HG02973 (cell line): Measurements from ENCODE around the gene STX8.
"Not testable (repeated sequence)": the region's sequence is repeated elsewhere in the genome, so short reads cannot be mapped to it uniquely, and the experiment has no call there.

ENCODE experiments used
- ATAC-seq: cut with Tn5 transposase; IDR thresholded peaks from one replicate; pipeline ENCODE4 v1.9.1; 2021; ENCODE audit warnings: moderate library complexity; ENCODE audit not compliant: unreplicated experiment

Gene STX8

DNA sequence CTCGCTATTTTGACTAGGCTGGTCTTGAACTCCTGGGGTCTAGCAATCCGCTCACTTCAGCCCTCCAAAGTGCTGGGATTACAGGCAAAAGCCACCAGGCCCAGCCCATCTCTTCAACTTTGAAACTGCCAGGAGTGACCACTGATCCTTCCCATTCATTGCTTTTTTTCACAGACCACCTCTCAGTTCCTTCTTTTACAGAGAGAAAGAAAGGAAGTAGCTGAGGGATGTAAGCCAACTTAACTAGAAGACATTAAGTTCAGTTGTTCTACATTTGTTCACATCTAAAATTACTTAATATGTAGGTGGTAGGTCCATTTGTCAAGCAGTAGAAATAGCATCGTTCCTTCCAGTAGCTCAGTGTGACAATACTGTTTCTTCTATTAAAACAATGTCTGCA lies 219.8 kb downstream of the STX8 start:
- ATAC-seq = no peak

DNA sequence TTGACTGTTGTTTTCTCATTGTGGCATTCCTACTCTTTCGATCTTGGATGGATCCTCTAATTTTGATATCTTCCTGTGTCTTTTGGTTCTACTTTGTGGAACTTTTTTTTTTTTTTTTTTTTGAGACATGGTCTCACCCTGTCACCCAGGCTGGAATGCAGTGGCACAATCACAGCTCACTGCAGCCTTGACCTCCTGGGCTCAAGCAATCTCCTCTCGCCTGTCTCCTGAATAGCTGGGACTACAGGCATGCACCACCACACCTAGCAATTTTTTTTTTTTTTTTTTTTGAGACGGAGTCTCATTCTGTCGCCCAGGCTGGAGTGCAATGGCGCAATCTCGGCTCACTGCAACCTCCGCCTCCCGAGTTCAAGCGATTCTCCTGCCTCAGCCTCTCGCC lies 220.4 kb downstream of the STX8 start:
- not testable (repeated sequence) for ATAC-seq

DNA sequence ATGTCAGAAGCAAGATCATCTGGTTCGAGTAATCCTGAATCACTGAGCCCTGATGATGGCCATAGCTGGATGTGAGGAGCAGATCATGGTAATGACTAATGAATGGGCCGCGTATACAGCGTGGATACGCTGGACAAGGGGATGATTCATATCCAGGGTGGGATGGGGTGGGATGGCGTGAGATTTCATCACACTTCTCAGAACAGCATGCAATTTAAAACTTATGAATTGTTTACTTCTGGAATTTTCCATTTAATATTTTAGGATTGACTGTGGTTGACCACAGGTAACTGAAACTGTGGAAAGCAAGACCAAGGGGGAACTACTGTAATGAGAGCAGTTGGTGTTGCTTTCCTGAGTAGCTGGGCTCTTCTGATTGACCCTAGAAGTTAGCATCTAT lies 225.5 kb downstream of the STX8 start:
- ATAC-seq = no peak

DNA sequence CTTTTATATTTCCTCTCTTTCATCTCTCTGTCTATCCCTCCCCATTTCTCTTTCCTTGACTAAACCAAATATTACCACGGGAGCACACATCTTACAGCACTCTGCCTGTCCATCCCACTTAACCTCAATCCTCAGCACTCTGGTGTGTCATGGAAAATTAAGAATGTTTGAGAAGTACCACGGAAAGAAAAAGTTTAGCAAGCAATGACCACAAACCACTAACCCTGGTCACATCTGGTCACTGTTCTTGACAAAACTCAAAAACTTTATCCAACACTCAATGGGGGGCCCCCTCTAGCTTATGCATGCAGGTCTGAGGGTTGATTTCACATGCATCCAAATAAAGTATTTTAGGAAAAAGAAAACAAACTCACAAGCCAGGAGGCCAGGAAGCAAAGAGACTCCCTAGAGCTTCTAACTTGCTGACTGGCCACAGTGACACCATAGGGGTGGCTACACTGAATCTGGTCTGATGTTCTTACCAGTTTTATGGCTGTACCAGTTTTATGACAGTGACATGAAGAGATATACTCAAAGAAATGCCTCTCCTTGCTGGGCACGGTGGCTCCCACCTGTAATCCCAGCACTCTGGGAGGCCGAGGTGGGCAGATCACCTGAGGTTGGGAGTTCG lies 229.2 kb downstream of the STX8 start:
- no peak for ATAC-seq

DNA sequence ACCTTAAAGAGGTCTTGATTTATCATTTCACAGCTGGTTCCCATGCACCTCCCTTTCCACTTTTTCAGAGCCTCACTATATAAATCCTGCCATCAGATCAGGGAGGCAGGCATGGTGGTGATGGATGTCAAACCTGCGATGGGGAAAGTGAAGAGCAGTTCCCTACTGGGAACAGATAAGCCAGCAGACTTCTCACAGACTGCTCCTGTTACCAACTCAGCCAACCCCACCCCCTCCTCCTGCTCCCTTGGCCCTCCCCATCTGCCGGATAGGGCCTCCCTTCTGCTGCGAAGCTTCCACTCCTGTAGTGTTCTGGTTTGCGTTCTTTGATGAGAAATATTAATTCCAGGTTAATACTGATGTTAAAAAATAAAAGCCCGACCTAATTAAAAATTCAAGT lies 232.1 kb downstream of the STX8 start:
- ATAC-seq = no peak

DNA sequence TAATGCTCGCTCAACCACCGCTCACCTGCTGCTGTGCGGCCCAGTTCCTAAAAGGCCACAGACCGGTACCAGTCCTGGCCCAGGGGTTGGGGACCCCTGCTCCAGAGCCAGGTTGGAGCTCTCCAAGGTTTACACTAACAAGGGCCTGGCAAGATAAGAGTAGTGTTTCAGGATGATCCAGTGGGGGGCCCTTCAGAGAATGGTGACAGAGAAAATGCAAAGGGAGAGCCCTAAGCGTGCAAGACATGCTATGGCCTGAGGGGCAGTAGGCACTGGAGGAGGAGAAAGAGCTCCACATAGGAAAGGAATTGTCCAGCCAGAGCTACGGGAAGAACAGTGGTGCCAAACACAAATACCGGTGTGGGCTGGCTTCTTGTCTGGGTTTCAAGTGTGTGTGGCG lies 233.4 kb downstream of the STX8 start:
- no peak for ATAC-seq

DNA sequence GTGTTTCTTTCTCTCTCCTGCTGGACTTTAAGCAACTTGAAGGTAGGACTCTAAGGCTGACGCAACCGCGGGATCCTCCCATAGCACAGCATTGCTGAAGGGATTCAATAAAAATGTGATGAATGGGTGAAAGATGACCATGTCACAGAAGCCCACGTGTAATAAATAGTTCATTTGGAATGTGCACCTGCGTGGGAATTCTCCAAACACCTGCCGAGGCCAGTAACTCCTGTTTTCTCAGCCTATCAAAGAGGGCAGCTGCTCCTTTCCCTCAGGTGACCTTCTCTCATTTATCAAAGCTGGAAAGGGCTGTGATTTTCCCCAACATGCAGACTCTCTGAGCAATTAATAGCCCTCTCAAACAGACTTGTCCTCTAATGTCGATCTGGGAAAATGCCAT lies 235.7 kb downstream of the STX8 start:
- no peak for ATAC-seq

DNA sequence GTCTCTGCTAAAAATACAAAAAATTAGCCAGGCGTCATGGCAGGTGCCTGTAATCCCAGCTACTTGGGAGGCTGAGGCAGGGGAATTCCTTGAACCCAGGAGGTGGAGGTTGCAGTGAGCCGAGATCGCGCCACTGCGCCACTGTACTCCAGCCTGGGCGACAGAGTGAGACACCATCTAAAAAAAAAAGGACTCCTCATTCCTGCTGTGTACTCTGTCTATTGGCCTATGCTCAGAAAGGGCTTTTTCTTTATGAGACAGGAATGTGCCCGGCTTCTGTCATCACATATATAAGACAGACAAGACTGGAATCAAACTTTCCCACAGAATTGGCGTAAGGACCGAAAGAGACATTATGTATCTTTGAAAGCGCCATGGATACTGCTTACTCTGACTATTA lies 236.1 kb downstream of the STX8 start:
- not testable (repeated sequence) for ATAC-seq

DNA sequence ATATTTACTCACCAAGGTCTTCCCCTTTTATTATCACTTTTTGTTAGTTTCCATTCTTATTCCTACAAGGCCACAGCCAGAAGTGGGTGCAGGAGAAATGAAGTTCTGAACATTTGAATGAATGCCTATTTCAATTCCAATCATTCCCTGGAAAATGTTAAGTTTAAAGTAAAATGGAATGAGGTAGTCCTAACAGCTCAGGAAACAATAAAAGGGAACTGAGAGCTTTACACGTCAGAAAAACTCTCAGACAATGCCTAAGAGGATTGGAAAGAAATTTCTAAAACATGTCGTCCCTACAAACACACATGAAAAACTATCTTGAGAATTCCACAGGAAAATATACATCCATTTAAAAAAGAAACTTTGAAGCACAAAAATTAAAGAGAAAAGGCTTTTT lies 238.8 kb downstream of the STX8 start:
- ATAC-seq = no peak

DNA sequence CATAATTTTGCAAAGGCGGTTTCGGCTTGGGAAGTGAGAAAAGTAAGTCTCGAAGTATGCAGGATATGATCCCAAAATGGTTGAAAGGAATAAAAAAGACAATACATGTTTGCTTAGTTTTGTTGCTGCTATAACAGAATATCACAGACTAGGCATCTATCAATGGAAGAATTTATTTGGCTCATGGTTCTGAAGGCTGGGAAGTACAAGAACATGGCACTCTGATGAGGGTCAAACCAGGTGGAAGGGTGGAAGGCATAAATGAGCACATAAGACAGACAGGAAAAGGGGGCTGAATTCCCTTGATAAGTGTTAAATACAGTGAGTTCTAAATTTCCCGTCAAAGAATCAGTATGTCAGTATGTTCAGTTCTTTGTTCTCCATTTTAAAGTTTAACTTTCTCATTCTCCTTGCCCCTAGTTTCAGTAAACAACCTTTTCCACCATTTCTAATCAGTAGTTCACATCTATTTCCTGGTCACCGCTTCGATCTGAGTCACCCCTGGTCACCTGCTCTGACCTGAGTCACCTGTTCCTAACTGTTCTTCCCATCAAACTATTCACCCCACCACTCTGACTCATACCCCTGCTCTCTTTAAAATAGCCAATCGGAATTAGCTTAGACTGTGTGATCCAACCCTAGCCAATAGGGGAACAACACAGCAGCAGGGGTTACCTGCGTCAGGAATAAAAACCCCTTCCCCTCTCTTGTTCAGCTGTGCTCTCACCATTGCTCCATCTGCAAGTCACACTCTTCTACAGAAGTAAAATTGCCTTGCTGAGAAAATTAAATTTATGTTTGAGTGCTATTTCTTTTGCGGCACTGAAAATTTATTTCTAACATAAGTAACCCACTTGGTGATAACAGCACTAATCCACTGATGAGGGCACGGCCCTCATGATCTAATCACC lies 240.8 kb downstream of the STX8 start:
- ATAC-seq = no peak

DNA sequence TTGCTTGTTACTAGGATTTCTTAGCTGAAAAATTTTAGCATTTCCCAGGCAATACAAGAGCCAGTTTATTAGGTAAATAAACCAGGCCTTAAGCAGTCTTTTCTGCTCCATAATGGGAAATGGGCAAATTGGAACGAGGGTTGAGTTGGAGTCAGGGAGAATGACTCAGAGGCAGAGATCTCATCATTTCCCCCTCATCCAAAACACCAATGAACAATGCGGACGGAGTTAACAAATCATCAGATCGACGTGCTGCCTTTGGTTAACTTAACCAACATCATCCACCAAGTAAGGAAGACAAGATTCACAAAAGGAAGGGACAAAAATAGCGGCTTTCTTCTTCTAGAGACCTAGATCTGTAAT lies 243.5 kb downstream of the STX8 start:
- no peak for ATAC-seq

DNA sequence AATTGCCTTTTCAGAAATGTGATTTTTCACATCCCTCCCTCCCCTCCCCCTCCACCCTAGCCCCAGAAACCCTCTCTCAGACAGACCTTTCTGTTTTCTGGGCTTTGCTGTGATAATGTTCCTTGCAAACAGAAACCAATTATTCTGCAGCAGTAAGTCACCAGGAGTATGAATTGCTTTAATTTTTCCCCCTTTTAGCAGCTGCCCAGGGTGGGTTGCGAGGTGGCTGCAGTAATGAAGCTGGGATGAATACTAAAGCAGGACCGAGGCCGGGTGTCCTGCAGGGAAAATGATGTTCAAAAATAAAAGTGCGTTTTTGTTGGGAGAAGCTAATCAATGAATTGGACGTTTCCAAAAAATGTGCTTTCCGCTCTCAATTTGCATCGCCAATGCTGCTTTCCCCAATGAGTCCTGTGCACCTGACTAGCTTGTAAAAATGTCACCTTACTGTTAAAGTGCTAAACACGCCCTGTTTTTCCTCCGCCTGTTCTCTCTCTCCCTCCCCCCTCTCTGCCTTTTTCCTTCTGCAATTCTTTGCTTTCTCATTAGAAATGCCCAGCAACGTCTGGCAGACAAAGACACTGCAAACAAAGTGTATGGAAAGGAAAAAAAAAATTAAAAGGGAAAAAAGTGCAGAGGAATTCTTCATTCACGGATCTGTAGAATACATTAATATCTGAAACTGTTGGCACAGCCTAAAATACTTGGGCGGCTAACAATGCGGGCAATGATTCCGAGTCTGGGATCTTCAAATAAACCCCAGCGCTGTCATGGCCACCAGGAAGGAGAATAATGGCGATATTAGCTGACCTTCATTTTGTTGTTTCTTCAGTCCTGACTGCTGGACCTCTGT lies 244.1 kb downstream of the STX8 start:
- no peak for ATAC-seq

DNA sequence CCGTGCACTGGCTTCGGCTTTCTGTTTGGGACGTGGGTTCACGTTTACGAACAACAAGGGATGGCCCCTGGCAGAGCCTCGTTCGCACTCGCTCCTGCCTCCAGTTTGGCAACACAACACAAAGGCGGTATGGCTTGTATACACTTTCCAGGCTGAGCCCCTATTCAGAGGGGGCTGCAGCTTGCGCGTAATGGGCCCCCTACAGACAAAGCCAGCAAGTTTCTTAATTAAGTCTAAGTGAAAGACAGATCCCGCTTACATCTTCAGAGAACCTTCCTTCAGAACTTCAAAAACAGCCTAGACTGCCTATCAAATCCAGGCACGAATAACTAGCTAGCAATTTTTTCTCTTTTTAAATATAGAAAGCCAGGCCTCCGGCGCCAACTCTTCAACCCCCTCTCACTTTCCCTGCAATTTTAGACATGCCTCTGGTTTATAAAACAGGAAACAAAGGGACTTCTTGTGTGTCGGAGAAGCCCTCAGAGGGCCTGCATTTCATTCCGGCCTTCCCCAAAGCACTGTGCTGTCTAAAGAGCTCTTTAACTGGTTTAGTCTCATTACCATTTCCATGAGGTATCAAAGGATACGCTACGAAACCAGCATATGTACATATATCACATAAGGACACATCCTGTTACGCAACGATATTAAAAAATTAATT lies 244.9 kb downstream of the STX8 start:
- no peak for ATAC-seq

DNA sequence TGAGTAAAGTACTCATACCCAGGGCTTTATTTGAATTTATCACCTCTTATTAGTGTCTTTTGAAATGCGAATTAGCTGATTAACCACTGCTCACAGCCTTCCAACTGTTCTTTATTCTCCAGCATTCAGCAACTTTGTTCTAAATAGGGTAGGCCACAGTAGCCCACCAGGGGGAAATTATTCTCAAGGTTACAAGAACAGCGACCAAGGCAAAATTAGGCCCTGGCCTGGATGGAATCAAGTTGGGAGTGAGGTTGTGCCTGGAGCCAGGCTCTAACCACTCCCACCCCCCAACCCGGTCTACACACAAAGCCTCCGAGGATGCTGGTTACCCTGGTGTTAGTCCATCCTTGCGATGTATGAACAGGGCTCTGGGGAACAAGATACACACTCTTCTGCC lies 245.5 kb downstream of the STX8 start:
- no peak for ATAC-seq

DNA sequence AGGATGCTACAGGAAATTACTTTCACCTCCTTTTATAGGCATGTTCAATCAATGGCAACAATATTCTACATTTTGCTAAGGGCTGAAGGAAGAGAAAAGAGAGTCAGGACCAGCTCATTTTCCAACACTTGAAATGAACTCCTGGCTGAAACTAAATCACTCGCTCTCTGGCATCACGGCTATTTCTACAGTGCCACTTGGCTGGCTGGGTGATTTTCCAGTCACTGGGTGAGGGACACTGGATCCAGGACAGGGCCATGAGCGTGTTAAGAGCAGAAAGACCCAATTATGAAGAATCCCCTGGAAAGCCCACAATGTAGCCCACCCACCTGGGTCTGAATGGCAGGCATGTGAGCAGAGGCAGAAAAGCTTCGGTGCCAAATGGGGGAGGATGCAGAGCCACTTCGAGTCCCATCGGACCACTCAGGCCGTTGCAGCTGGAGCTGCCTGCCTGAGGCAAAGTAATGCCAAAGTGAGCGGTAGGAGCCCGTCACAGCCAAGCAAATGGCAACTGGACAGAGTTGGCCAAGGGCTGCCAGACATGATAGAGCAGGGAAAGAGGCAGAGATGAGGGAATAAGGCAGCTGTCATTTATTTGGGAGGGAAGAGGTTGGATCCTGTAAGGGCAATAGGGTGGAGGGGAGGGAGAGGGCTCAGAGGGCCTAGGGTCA lies 246.2 kb downstream of the STX8 start:
- ATAC-seq = no peak

DNA sequence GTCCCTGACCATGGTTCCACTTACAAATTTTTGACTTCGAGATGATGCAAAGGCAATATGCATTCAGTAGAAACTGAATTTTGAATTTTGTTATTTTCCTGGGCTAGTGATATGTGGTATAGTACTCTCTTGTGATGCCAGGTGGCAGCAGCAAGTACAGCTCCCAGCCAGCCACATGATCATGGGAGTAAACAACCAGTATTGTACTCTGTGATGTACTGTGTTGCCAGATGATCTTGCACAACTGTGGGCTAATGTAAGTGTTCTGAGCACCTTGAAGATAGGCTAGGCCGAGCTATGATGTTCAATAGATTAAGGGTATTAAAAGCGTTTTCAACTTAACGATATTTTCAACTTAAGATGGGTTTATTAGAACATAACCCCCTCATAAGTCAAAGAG lies 250.8 kb downstream of the STX8 start:
- no peak for ATAC-seq

DNA sequence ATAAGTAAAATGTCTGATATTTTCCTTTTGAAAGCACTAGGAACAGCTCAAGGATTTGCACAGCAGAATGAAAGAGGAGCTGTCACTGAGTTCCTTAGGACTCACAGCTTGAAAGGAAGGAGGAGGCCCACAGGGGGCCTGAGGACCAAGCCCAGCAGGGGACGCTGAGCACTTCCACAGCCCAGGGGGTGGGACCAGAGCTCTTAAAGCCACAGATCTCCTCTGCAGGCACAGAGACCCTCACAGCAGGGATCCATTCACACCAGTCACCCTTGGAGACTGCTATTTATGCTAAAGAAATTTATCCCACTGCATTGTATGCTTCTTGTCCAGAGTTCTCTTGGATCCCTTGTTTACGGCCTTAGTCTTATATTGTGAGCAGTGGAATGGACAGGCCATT lies 253.3 kb downstream of the STX8 start:
- ATAC-seq = no peak

DNA sequence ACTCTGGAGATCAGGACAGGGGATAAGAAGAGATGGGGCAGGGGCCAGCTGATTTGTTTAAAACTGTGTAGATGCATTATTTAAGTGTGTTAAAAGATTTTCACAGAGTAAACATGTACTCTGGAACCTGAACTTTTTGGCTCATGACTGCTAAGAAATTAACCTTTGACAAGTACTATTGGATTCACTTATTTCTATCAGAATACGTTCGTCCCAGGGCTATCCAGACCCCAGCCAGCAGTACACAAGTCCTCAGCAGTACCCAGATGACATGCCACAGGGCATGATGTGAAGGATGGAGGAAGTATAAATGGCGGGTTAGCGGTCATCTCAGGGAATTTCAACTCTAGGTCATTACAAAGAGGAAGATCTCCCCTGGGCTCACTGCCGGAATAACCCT lies 253.7 kb downstream of the STX8 start:
- ATAC-seq = no peak

DNA sequence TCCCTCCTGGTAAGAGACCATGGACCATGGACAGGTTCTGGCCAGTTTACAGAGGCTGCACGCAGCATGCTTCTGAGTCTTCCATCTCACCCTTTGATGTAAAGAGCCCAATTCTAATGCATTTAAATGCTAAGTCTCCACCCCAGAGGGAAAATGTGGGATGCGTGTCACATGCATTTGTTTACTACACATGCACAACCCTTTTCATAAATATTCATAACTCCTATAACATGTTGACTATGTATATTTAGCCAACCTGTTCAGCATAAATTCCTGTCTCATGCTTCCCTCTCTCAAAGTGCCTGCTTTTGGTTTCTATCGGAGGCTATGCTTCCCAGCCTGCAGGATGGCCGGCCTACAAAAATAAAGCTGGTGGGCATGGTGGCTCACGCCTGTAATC lies 260.3 kb downstream of the STX8 start:
- no peak for ATAC-seq

DNA sequence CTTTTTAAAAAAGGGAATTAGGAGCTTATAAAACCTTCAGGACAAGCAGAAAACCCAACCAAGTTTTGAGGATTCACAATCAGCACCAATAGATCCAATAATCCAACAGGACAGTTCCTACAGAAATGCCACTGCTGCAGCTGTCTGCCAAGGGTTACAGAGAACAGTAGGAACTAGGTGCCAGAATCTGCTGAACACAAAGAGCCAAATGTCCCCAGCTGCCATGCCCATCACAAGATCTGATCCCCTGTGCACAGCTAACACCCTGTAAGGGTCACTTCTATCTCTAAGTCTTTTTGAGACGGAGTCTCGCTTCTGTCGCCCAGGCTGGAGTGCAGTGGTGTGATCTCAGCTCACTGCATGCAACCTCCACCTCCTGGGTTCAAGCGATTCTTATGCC lies 262.3 kb downstream of the STX8 start:
- no peak for ATAC-seq

DNA sequence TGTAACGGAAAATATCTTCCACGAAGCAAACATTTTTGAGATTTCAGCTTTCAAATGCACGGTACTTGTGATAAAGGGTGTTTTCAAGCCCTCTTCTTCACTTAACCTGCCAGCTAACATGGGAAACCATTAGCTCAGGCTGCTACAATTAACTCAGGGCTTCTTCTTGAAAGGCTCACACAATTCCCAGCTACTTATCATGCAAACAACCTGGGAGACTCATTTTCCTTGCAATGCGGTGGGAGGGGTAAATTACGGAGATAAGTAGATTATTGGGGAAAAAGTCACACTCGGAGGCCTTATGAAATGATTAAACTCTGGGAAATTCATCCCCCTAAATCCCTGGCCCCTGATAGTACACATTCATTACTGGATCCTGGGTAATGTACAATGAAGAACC lies 266.4 kb downstream of the STX8 start:
- no peak for ATAC-seq
